Prostate gland (tissue), 2 donors: ENCODE data around the gene FRRS1L. TPM values are rescaled to one million over a fixed set of nuclear protein-coding genes. Genes with fewer than 3 reads are reported as not detected.

ENCODE experiments used
- DNase-seq: peaks from one replicate; pipeline ENCODE4 v3.0.0-alpha.2; 2019; ENCODE audit warnings: low spot score
- H3K27ac ChIP-seq, 2 donors: fragments of 200-600 bp; sonication (generic); 2 replicates each; pipeline ENCODE4 v1.5.1; 2017 to 2019
- H3K27me3 ChIP-seq: fragments of 200-600 bp; sonication (generic); replicated peaks from 2 replicates; pipeline ENCODE4 v1.5.1; 2019; ENCODE audit not compliant: insufficient read depth
- H3K36me3 ChIP-seq, 2 donors: fragments of 200-600 bp; sonication (generic); 1 replicate in 1 of 2; 2 replicates in 1 of 2; pipeline versions ENCODE4 v1.5.1 to v1.8.1; 2017 to 2019
- H3K4me1 ChIP-seq: fragments of 200-600 bp; sonication (generic); replicated peaks from 2 replicates; pipeline ENCODE4 v1.5.1; 2019
- H3K4me3 ChIP-seq, 2 donors: fragments of 200-600 bp; sonication (generic); 2 replicates each; pipeline ENCODE4 v1.5.1; 2017 to 2019
- H3K9me3 ChIP-seq: fragments of 200-600 bp; sonication (generic); 2 replicates; pipeline ENCODE4 v1.5.1; 2017
- CTCF ChIP-seq, 4 experiments: fragments of 200-600 bp in 2 of 4; fragments of 450-650 bp in 2 of 4; sonication (generic) in 2 of 4; IDR thresholded peaks; 1 replicate in 3 of 4; 2 replicates in 1 of 4; pipeline ENCODE4 v1.5.1; 2016 to 2019; ENCODE audit warnings: antibody characterized with exemption in 4 of 4, mild to moderate bottlenecking in 2 of 4, moderate library complexity in 2 of 4
- POLR2A ChIP-seq: fragments of 450-650 bp; IDR thresholded peaks from one replicate; pipeline ENCODE4 v1.6.1; 2016; ENCODE audit warnings: antibody characterized with exemption, mild to moderate bottlenecking
- POLR2AphosphoS5 ChIP-seq: sonication (generic); formaldehyde crosslinking; IDR thresholded peaks from one replicate; pipeline ENCODE4 v1.6.1; 2017; ENCODE audit warnings: antibody characterized with exemption
- WGBS: methylation state at CpG from one replicate; pipeline ENCODE4 v1.1.5; 2018; 5-methylcytosine and 5-hydroxymethylcytosine counted together
- intact Hi-C: fragments of 100-400 bp; cut with DNase I; formaldehyde crosslinking; loops from one replicate; pipeline ENCODE4 v1.14.2; 2022
- small RNA-seq, 2 donors: library from RNA; depleted of rRNA; stranded (forward); fragments of <200 nt; gene quantifications; one replicate each; pipeline ENCODE3, GENCODE V24; 2016
- total RNA-seq, 2 donors: library from RNA; depleted of rRNA; stranded (reverse); fragments of >200 nt; gene quantifications; one replicate each; pipeline ENCODE4 v1.1.0, GENCODE V29; 2016

Gene FRRS1L
- total RNA-seq, 2 donors from 2014 or later: 1.6 to 11.9 TPM

DNA sequence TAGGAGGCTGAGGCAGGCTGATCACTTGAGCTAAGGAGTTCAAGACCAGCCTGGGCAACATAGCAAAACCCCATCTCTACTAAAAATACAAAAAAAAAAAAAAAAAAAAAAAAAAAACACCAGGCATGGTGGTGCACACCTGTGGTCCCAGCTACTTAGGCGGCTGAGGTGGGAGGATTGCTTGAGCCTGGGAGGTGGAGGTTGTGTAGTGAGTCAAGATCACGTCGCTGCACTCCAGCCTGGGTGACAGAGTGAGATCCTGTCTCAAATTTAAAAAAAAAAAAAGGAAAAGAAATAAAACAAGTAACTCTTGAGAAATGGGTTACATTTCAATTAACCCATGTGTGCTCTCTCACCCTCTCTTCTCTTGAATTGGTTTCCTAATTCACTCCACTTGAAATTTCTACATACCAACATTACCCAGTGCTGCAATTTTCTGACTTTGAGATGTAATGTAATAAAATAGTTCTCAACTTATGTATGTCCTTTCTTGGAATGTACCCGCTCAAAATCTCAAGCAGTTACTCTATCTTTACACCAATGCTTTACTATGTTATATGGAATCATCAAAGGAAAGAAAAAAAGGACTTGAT lies 83.1 kb downstream of the FRRS1L start:
- no peak overlapping the region for H3K4me3 ChIP-seq
- intact Hi-C loops: no loop called here
- no peak for TF ChIP-seq POLR2AphosphoS5
- TF ChIP-seq POLR2A: no peak
- TF ChIP-seq CTCF (IDR thresholded peaks at IDR 0.05): no peak
- WGBS: 94% methylated on average over 4 of the region's 4 CpGs
- DNase-seq: no peak
- no peak overlapping the region for H3K27ac ChIP-seq
- no peaks in the 10 kb centered on the region for H3K9me3 ChIP-seq
- H3K4me1 ChIP-seq: no peaks in the 10 kb centered on the region
- H3K27me3 ChIP-seq: no peaks in the 10 kb centered on the region
- H3K36me3 ChIP-seq: no peaks in the 10 kb centered on the region

DNA sequence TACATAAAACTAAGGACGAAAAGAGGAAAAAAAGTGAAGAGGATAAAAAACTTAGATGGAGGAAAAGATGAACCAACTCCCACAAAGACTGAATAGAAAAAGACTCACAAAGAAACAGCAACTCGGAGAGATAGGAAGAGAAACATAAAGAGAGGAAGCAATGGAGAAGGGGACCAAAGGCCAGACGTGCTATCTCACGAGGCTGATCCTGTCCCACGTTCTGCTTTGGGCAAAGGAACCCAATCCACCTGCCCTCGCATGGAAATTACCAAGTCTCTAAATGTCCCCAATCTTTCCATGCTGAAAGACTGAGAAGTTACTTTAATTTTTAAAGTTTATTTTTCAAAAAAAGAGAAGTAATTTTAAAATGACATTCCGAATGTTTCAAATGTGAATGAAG lies 83.9 kb downstream of the FRRS1L start:
- intact Hi-C loops: no loop called here
- no peaks in the 10 kb centered on the region for H3K27me3 ChIP-seq
- H3K36me3 ChIP-seq: no peaks in the 10 kb centered on the region
- TF ChIP-seq POLR2AphosphoS5 (no peak), POLR2A (no peak), CTCF (IDR thresholded peaks at IDR 0.05) (no peak)
- no peaks in the 10 kb centered on the region for H3K9me3 ChIP-seq
- no peaks in the 10 kb centered on the region for H3K4me1 ChIP-seq
- 90% methylated on average over 7 of the region's 7 CpGs for WGBS
- no peak overlapping the region for H3K27ac ChIP-seq
- DNase-seq: no peak
- H3K4me3 ChIP-seq: no peak overlapping the region

GRCh38 chr9:109082091-109082620 lies 84.9 kb downstream of the FRRS1L start:
- no peak overlapping the region for H3K27ac ChIP-seq
- intact Hi-C loops: no loop called here
- 36% methylated on average over 2 of the region's 2 CpGs for WGBS
- no peak for TF ChIP-seq POLR2AphosphoS5
- TF ChIP-seq CTCF (IDR thresholded peaks at IDR 0.05): no peak
- TF ChIP-seq POLR2A: no peak
- no peaks in the 10 kb centered on the region for H3K9me3 ChIP-seq
- H3K36me3 ChIP-seq: no peaks in the 10 kb centered on the region
- H3K4me3 ChIP-seq: no peak overlapping the region
- H3K4me1 ChIP-seq: no peaks in the 10 kb centered on the region
- no peak for DNase-seq
- no peaks in the 10 kb centered on the region for H3K27me3 ChIP-seq

Small RNA genes lying within 50 kb of the gene (small RNA-seq; reads per million reads assigned to genes)
- 0 reads per million in 2 donors for gene RNU6-984P

Other genes starting within 250 kb of the FRRS1L start
- gene ELP1, start 233.1 kb downstream of the FRRS1L start, total RNA-seq: 10 to 100 TPM; 18.4 to 30.3 TPM
- gene ABITRAM, start 232.8 kb downstream of the FRRS1L start, total RNA-seq: 1 to 10 TPM; 6.0 to 6.7 TPM
- 10 to 100 TPM; 20.2 to 74.6 TPM for gene CTNNAL1, start 153.8 kb downstream of the FRRS1L start, total RNA-seq
- gene TMEM245, start 47.3 kb downstream of the FRRS1L start, total RNA-seq: 10 to 100 TPM; 57.7 to 82.1 TPM
- gene EPB41L4B, start 153.8 kb upstream of the FRRS1L start, total RNA-seq: 10 to 100 TPM; 13.3 to 15.1 TPM